NCI-H460 (cell line): ENCODE measurements around the gene ASB3. TPM values are rescaled to one million over a fixed set of nuclear protein-coding genes. Genes with fewer than 3 reads are reported as not detected.
"Not testable (repeated sequence)": the region's sequence is repeated elsewhere in the genome, so short reads cannot be mapped to it uniquely, and the experiment has no call there.

Experiments
- DNase-seq: peaks from one replicate; pipeline ENCODE4 v3.0.0-alpha.2; 2016; ENCODE audit warnings: low read depth; ENCODE audit errors: extremely low read depth
- total RNA-seq: library from RNA; depleted of rRNA; stranded (reverse); fragments of >200 nt; shearing (Covaris generic); gene quantifications from 2 replicates; pipeline ENCODE4 v1.2.3, GENCODE V29; 2014

Gene ASB3
- total RNA-seq, 1 experiment from 2014 or later, result 19.8 TPM

DNA sequence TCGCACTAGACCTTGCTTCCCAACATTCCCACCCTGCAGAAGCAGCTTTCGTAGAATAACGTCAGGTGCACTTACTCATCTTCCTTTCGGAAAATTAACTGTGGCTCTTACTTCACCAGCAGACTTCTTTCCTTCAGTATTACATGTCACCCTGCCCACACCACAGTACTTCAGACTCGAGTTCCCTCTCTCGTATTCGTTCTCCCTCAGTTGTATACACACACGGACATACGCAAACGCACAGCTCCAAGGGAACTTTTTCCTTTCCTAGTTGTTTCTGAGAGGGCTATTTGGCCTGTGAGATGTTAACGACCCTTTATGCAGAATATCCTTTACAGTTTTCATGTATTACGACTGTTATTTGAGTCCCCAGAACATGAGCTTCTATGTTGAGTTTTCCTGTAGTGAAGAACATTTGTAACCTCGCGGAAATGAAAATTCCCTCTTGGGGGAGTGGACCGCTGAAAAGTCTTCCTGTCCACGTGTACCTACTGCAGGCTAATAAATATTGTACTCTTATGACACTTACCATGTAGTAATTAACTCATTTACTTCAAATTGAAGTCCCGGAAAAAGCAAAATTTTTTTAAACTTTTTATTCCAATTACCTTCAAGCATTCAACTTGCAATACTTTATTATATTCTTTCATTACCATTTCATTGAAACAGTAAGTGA, 999 bp upstream of the ASB3 start:
- peak; percentile 6 for DNase-seq

DNA sequence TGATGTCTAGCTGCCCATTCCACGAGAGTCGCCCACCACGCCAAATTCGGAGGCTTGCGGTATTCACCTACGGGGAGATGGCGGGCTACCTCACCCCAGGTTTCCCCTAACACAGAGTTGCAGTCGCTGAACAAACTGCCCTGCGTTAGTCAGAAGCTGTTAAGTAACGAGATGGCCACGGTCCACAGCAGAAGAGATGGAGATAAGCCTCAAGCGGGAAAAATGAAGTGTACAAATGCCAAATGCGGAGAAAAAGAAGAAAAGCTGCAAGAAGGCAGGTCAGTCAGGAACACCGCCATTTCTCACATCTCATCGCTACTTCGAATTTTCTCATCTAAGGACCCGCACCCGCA, 425 bp downstream of the ASB3 start:
- no peak for DNase-seq

DNA sequence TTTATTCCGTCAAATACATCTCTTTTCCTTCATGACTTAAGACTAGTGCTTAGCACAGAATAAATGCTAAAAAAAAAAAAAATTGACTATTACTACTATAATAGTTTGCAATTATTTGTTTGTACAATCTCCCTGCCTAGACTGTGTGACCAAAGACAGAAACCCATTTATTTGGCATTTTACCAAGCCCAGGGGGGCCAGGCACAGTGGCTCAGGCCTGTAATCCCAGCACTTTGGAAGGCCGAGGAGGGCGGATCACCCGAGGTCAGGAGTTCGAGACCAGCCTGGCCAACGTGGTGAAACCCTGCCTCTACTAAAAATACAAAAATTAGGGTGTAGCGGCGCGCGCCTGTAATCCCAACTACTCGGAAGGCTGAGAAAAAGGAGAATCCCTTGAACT, 1.4 kb downstream of the ASB3 start:
- DNase-seq, result no peak

DNA sequence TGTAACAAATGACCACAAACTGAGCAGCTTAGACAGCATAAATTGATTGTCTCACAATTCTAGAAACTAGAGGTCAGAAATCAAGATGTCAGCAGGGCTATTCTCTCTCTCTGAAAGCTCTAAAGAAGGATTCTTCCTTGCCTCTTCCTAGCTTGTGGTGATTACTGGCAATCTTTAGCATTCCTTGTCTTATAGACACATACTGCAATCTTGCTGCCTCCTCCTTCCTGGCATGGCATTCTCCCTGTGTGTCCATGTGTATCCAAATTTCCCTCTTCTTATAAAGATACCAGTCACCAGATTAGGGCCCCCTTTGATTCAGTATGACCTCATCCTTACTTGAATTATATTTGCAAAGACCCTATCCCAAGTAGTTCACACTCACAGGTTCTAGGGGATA, 2.3 kb downstream of the ASB3 start:
- DNase-seq, result no peak

DNA sequence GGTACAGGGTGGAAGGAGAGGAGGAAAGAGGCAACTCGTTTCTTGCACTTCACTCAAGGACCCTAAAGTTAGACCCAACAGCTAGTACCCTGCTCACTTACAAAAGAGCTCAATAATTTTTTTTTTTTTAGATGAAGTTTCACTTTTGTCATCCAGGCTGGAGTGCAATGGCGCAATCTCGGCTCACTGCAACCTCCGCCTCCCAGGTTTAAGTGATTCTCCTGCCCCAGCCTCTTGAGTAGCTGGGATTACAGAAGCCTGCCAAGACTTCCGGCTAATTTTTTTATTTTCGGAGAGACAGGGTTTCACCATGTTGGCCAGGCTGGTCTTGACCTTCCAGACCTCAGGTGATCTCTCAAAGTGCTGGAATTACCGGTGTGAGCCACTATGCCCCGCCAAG, 4.1 kb downstream of the ASB3 start:
- DNase-seq, result no peak

DNA sequence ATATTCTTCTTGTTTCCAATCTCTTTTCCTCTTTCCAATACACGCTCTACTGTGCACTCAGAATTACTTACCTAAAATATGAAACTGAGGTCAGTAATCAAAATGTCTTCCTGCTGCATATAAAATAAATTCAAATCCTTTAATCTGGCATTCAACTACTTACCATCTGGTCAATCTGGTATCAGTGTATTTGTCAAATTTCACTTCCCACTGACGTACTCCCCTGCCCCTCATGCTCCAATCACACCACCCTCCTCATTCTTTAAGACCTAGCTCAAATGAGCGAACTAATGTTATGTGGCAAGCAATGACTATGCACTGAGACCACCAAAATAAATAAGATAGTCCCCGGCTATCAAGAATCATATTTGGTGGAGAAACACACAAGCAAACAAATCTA, 6.7 kb downstream of the ASB3 start:
- no peak for DNase-seq

DNA sequence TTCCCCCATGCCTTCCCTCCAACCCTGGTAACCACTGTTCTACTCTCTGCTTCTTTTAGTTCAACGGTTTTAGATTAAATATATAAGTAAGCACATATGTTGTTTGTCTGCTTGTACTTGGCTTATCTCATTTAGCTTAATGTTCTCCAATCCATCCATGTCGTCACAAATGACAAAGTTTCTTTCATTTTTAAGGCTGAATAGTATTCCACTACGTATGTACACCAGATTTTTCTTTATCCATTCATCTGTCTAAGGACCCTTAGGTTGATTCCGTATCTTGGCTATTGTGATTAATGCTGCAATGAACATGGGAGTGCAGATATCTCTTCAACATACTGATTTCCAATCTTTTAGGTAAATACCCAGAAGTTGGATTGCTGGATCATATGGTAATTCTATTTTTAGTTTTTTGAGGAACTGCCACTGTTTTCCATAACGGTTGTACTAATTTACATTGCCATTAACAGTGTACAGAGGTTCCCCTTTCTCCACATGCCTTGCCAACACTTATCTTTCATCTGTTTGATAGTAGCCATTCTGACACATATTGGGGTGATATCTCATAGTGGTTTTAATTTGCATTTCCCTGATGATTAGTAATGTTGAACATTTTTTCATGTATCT, 8.1 kb downstream of the ASB3 start:
- DNase-seq, result no peak

DNA sequence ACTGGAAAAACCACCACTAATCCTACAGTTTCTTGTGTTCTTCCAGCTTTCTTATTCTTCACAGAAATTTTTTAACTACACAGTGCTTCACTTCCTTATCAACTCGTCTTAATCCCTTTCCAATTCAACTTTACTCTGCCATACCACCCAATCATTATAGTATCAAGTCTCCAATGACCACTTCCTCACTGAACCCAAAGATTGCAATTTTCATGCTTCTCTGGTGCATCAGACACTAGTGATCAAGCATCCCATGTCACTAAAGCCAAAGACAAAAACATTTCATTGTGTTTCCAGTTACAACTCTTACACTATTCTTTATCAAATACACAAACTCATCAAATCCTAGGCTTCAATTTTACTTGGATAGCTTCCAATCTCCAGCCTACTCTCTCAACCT, 9.6 kb downstream of the ASB3 start:
- no peak for DNase-seq

DNA sequence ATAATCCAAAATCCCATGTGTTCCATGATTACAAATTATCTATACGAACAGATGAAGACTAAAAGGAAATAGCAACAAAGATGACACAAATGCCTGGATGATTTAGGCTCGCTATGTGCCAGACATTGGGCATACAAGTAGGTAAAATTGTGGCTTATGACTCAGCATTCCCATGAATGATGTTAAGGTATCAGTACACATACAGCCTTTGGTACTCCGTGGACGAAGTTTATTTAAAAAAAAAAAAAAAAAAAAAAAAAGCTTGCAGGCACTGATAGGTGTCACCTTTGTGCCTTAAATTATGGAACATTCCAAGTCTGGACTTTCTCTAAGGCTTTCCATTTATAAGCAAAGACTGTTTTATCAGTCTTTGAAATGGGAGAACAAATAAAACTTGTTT, 16.5 kb downstream of the ASB3 start:
- DNase-seq, result no peak

DNA sequence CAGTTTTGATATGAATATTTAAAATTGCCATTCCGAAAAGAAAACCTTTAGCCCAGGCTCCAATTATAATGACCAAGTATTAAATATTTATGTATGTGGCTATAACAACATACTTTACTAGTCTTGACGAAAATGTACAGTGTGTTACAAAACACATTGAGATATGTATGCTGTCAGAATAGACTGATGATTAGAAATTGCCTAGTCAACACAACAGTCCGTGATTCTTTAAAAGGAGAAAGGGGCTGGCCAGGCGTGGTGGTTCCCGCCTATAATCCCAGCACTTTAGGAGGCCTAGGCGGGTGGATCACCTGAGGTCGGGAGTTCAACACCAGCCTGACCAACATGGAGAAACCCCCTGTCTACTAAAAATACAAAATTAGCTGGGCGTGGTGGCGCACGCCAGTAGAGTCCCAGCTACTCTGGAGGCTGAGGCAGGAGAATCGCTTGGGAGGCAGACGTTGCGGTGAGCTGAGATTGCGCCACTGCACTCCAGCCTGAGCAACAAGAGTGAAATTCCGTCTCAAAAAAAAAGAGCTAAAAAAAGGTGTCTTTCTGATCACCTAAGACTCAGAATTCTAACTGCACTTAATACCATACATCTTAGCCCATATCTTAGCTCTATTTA, 17.3 kb downstream of the ASB3 start:
- no peak for DNase-seq

DNA sequence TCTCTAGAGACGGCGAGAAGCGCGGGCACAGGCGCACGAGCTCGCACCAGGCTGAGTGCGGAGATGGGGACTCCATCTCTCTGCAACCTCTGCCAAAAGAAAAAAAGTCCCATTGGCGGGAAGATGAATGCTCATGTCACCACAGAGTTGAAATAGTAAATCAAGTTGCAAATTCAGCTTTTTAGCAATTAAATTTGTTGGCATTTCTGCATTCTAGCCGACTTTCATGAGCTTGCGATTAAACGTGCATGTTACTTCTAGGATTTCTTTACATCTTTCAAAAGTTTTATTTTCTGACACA, 18.6 kb downstream of the ASB3 start:
- DNase-seq, result peak; percentile 45

DNA sequence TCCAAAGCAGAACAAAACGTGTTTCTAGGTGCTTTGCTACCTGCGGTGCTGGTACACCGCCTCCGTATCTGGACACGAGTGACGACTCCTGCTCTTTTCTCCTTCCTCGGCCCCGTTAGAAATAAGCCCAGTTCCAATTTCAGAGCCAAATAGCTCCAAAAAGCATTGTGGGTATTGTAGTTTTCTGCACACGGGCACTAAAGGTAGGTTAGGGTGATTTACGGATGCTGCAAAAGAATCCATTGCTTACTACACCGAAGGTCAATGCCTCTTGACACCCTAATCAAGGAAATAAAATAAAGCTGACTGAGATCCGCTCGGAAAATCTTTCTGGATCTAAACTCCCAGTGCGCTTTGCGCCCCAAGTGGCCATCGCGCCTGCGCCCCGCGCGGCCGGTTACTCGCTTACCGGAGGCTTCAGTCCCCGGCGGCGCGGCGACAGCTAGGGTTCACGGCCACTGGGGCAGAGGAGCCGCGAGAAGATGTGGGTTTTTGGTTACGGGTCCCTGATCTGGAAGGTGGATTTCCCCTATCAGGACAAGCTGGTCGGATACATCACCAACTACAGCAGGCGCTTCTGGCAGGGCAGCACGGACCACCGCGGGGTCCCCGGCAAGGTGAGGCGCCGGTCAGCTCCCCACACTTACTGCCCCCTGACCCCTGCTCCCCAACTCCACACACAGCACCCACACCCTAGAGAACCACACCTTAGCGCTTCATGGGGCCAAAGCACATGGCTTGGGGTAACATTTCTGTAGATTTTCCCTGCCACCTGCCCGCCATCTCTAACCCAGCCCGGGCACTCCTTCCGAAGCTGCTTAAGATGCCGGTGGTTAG, 19.1 kb downstream of the ASB3 start, which contains the start of gene CHAC2:
Gene CHAC2 (plus strand): TSS at position 400 of the 837 bp plus-strand sequence. CDS start 83 bp downstream, at position 483.
- DNase-seq, result peak; percentile 77

DNA sequence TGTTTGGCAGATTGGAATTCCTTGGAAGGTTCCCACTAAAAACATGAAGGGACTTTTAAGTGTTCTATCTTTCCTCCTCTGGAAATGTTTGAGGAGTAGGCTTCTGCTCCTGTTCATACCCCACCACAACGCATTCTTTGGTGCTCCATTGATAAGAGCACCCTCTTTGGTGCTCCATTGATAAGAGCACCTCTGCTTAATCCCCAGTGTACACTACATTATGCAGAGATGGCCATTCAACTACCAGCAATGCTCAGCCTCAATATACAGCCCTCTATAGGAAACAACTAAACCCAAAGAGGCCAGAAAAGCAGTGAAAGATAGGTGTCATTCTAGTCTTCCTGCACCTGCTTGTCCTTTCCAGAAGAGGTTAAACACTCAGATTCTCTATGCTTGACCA, 21.0 kb downstream of the ASB3 start:
- DNase-seq, result no peak

DNA sequence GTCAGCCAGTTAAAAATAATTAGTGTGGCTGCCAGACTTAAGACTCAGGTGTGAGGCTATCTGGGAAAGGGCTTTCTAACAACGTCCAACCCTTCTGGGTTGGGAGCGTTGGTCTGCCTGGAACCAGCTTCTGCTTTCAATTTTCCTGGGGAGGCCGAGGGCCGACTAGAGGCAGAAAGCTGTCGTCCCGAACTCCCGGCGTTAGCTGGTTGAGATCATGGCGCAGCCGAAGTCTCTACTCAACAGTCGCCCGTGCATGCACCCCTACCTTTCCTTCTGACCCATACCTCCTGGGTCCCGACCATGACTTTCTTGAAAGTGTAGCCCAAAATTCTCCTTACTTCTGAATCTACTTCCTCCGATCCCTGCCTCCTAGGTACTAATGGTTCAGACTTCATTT, 29.5 kb downstream of the ASB3 start:
- DNase-seq, result not testable (repeated sequence)

DNA sequence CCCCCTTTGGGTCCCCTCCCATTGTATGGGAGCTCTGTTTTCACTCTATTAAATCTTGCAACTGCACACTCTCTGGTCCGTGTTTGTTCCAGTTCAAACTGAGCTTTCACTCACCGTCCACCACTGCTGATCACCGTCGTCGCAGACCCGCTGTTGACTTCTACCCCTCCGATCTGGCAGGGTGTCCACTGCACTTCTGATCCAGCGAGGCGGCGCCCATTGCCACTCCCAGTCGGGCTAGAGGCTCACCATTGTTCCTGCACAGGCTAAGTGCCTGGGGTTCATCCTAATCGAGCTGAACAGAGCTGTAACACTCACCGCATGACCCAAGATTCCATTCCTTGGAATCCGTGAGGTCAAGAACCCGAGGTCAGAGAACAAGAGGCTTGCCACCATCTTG, 30.1 kb downstream of the ASB3 start:
- no peak for DNase-seq

DNA sequence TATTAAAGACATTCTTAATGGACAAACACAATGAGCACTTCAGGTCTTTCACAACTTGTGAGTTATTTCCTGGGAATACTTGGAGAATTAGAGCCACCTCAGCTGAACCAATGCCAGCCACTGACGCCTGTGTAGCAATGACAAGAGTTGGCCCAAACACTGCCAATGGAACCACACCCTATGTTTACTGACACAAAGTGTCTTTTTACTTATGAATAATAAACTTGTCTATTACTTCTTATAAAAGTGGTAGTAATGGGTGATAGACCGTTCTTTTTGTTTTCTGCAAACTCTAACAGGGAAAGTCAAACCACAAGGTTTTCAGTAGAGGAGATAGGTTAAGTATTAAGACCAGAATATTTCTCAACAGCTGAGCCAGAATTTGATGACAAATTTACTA, 31.6 kb downstream of the ASB3 start:
- DNase-seq, result peak; percentile 7

DNA sequence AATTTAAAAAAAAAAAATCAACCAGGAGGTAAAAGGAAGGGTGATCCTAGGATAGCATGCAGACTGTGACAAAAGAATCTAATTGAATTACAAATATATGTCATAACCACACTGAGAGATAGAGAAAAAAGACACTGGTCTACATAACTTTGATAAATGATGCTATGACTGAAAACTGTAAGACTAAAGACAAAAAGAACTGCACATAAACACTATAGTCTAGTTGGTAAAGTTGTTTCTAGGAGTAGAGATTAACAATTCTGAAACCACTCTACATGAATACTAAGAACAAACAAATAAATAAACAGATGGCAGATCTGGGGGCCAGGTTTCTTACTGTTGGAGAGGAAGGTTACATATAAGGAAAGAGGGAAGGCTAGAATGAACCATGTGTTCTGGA, 33.7 kb downstream of the ASB3 start:
- no peak for DNase-seq

DNA sequence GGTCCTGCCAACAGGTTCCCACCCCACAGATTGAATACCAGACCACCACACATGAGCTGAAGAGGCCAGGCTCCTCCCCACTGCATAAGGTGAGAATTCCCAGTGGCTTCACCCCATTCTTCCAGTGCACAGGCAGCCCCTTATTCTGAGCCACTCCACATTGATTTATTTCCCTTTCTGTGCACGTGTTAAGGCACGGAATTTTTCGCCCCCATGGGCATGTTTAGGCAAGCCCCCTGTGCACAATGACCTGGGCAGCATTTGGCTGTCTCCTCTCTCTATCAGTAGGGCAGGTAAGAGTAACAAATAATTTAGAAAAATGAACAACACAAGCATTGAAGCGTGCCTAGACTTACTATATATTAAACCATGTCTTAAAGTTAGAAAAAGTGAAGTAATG, 34.4 kb downstream of the ASB3 start:
- DNase-seq, result no peak

DNA sequence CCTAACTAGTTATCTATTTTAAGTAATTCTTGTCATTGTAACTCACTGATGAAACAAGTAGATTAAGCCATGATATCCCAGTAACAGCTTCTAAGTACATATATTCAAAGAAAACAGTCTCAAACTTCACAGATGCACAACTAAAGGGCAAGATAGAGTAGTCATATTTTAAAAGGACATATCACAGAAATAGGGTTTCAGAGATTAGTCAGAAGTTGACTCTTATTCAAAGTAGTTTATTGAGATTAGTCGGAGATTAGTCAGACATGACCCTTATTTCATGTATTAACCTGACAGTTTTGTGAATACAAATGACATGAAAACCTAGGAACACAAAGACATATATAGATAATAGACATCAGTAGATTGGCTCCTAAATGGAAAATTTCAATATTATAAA, 35.0 kb downstream of the ASB3 start:
- DNase-seq, result no peak

DNA sequence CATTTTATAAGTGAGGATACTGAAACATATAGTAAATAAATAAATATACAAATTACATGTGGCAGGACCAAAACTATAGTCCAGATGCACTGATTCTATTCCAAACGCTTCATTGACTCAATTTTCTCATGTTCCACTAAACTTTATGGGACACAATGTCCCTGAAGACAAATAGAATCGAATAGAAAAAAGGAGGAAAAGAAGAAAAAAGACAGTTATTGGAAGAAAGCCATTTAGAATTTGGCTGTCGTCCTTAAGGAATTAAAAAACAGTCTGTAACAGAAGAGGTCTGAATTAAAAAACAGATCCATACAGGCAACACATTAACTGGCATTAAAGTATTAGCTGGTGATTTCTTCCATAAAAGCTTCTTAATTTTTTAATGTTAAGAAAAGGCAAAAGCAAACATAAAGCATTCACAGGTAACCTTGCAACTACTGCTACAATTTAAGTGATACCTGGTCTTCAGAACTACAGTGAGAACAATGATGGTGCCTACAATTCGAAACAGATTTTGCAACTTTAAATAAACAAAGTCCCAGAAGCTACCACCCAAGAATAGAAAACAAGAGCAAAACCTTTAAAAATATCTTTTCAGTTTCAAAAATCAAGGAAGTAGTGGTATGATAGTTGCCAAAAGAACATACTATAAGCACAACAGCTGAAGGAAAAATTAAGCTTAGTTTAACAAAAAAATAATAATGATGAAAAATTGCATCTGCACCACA, 36.5 kb downstream of the ASB3 start:
- DNase-seq, result no peak
